Renal pelvis (tissue), 4 donors: Measurements from ENCODE around the gene ZNF581. TPM values are rescaled to one million over a fixed set of nuclear protein-coding genes. Genes with fewer than 3 reads are reported as not detected.

Experiments
- DNase-seq: peaks from one replicate; pipeline ENCODE4 v3.0.0-alpha.2; 2013
- polyA plus RNA-seq, 3 donors: library from polyadenylated mRNA; unstranded; fragments of 120-200 nt; gene quantifications; one replicate each; pipeline ENCODE4 v1.2.1, GENCODE V29; 2013; ENCODE audit not compliant: insufficient read length in 3 of 3

The ZNF581 gene
- polyA plus RNA-seq, 3 donors = 28.3 to 35.1 (median 32.8) TPM

DNA sequence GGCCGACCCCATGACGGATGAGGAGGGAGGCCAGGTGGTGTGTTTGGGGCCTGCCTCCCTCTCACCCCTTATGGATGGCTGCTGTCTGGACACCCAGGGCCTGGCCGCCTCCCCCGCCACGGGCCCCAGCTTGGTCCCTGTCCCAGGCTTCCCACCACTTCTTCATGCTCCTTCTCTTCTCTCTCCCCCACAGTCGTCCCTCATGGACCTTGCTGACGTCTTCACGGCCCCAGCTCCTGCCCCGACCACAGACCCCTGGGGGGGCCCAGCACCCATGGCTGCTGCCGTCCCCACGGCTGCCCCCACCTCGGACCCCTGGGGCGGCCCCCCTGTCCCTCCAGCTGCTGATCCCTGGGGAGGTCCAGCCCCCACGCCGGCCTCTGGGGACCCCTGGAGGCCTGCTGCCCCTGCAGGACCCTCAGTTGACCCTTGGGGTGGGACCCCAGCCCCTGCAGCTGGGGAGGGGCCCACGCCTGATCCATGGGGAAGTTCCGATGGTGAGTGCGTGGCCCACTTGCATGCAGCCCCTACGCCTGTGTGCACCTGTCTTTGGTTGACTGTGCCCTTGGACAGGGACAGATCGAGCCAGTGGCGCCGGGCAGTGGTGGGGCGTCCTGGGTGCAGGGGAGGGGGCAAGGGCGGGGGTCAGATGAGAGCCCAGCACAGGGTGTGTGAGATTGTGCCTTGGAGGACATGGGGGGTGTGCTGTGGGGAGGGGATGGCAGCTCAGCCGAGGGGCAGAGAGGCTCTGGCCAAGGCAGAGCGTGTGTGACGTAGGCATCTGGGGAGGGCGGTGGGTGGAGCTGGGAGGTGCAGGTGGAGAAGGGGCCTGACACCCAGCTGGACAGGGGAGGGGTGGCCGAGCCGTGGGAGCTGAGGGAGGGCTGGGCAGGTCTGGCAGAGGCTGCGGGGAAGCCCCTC is 48.4 kb downstream of the ZNF581 start:
- DNase-seq = no peak

GRCh38 chr19:55692681-55693081 is 49.2 kb downstream of the ZNF581 start:
- DNase-seq = no peak

GRCh38 chr19:55693336-55693974 is 50.0 kb downstream of the ZNF581 start:
- DNase-seq = no peak

- DNase-seq = no peak
Observed at GRCh38 chr19:55694241-55694655, 50.8 kb downstream of the ZNF581 start.

- DNase-seq = no peak
Observed at GRCh38 chr19:55694656-55695491, 51.4 kb downstream of the ZNF581 start.

Other genes with a start within 250 kb of the ZNF581 start
- gene UBE2S, start 235.9 kb upstream of the ZNF581 start, polyA plus RNA-seq = 10 to 100 TPM; 45.2 to 74.8 (median 57.4) TPM
- gene SHISA7, start 200.3 kb upstream of the ZNF581 start, polyA plus RNA-seq = under 1 TPM; 0.10 to 0.31 (median 0.26) TPM
- 10 to 100 TPM; 42.6 to 52.1 (median 50.0) TPM for gene ISOC2, start 182.0 kb upstream of the ZNF581 start, polyA plus RNA-seq
- not detected for gene C19orf85, start 178.9 kb upstream of the ZNF581 start, polyA plus RNA-seq
- 1 to 10 TPM; 5.1 to 6.8 (median 5.2) TPM for gene ZNF628, start 167.0 kb upstream of the ZNF581 start, polyA plus RNA-seq
- gene NAT14, start 158.5 kb upstream of the ZNF581 start, polyA plus RNA-seq = 10 to 100 TPM; 45.7 to 58.9 (median 58.8) TPM
- 1 to 10 TPM; 1.6 to 4.1 (median 2.1) TPM for gene SSC5D, start 155.2 kb upstream of the ZNF581 start, polyA plus RNA-seq
- 1 to 10 TPM in 2 of 3 donors, under 1 TPM in 1; 0.99 to 2.3 (median 1.5) TPM for gene SBK2, start 106.5 kb upstream of the ZNF581 start, polyA plus RNA-seq
- gene SBK3, start 98.1 kb upstream of the ZNF581 start, polyA plus RNA-seq = under 1 TPM in 2 of 3 donors, not detected in 1; 0.11 to 0.44 TPM
- 10 to 100 TPM; 21.5 to 23.7 (median 22.9) TPM for gene ZNF579, start 62.8 kb upstream of the ZNF581 start, polyA plus RNA-seq
- 10 to 100 TPM; 25.2 to 27.9 (median 25.6) TPM for gene FIZ1, start 44.1 kb upstream of the ZNF581 start, polyA plus RNA-seq
- gene ZNF524, start 43.4 kb upstream of the ZNF581 start, polyA plus RNA-seq = 10 to 100 TPM; 10.5 to 13.2 (median 12.4) TPM
- gene ZNF865, start 38.0 kb upstream of the ZNF581 start, polyA plus RNA-seq = 10 to 100 TPM in 2 of 3 donors, 1 to 10 TPM in 1; 9.9 to 13.5 (median 11.6) TPM
- gene ZNF784, start 19.1 kb upstream of the ZNF581 start, polyA plus RNA-seq = 10 to 100 TPM; 13.6 to 15.9 (median 13.9) TPM
- gene ZNF580, start 2.6 kb upstream of the ZNF581 start, polyA plus RNA-seq = 10 to 100 TPM; 55.8 to 60.5 (median 57.3) TPM
- gene CCDC106, start 4.6 kb downstream of the ZNF581 start, polyA plus RNA-seq = 10 to 100 TPM; 28.0 to 30.2 (median 28.2) TPM
- gene U2AF2, start 11.4 kb downstream of the ZNF581 start, polyA plus RNA-seq = 100 to 1,000 TPM; 198 to 235 (median 219) TPM
- 100 to 1,000 TPM; 123 to 173 (median 140) TPM for gene EPN1, start 31.6 kb downstream of the ZNF581 start, polyA plus RNA-seq
- under 1 TPM in 1 of 3 donors, not detected in 2; 0.05 TPM for gene NLRP9, start 94.8 kb downstream of the ZNF581 start, polyA plus RNA-seq
- gene RFPL4A, start 115.4 kb downstream of the ZNF581 start, polyA plus RNA-seq = under 1 TPM in 2 of 3 donors, not detected in 1; 0.09 to 0.22 TPM
- gene RFPL4AL1, start 125.5 kb downstream of the ZNF581 start, polyA plus RNA-seq = not detected
- under 1 TPM; 0.06 to 0.27 (median 0.23) TPM for gene NLRP11, start 188.3 kb downstream of the ZNF581 start, polyA plus RNA-seq
- not detected for gene NLRP4, start 192.9 kb downstream of the ZNF581 start, polyA plus RNA-seq